ENCODE measurements around the gene TRIM17. TPM values are rescaled to one million over a fixed set of nuclear protein-coding genes. Genes with fewer than 3 reads are reported as not detected.

Gene TRIM17
- polyA plus RNA-seq, 3 donors: not detected

- Histone ChIP-seq H4K20me1 (ENCODE audit: insufficient read depth, low read length) (peaks cover 75% of the 10 kb centered on the region), H3K36me3 (replicated peaks in 1 of 2; ENCODE audit: control insufficient read depth in 1 of 2, insufficient read depth in 2 of 2, low read length in 2 of 2) (peaks cover 35 to 52% of the 10 kb centered on the region in 2 donors), H2AFZ (ENCODE audit: insufficient read depth, low read depth, low read length, poor library complexity, severe bottlenecking) (no peak overlapping the region), H3K79me2 (ENCODE audit: insufficient read depth, low read length) (peaks cover 87% of the 10 kb centered on the region), H3K27ac (ENCODE audit: low read depth in 1 of 2, low read length in 2 of 2) (peak overlapping the region in 1 of 2 donors; percentile 40), H3K27me3 (ENCODE audit: control insufficient read depth in 2 of 2, insufficient read depth in 2 of 2, low read length in 2 of 2) (no peaks in the 10 kb centered on the region), H3K9ac (ENCODE audit: insufficient read depth, low read length, poor library complexity, severe bottlenecking) (no peak overlapping the region), H3K4me2 (replicated peaks; ENCODE audit: extremely low read depth, low read length, poor library complexity, severe bottlenecking) (no peak overlapping the region), H3K4me1 (ENCODE audit: control insufficient read depth in 1 of 2, insufficient read depth in 2 of 2, low read length in 2 of 2) (peaks cover 31 to 39% of the 10 kb centered on the region in 2 donors), H3K4me3 (replicated peaks in 1 of 3; ENCODE audit: low read depth in 2 of 3, low read length in 3 of 3) (no peak overlapping the region), H3K9me3 (replicated peaks in 1 of 2; ENCODE audit: control insufficient read depth in 1 of 2, insufficient read depth in 1 of 2, low read length in 2 of 2) (no peaks in the 10 kb centered on the region)
- peaks cover 0 to 2% (median 0%) of the 10 kb centered on the region in 3 donors for H3K27me3 Mint-ChIP-seq (ENCODE audit: low read depth in 3 of 3)
- intact Hi-C loops (cut with micrococcal nuclease): loop anchor here (10.0 kb wide), 2 partner anchors 188 to 268 kb away; no protein-coding TSS in a partner anchor
- peaks cover 48 to 59% of the 10 kb centered on the region in 2 donors for H3K36me3 Mint-ChIP-seq
- H3K4me3 Mint-ChIP-seq: no peak overlapping the region
- WGBS (ENCODE audit: insufficient coverage): 98% methylated on average over 9 of the region's 9 CpGs
- H3K27ac Mint-ChIP-seq: peak overlapping the region in 1 of 7 donors; percentile 17
- H3K4me1 Mint-ChIP-seq: peaks cover 50% of the 10 kb centered on the region
- no peak for DNase-seq
- no peak for TF ChIP-seq CTCF (IDR thresholded peaks at IDR 0.05)
- H3K9me3 Mint-ChIP-seq: peaks cover 0 to 2% (median 0%) of the 10 kb centered on the region in 7 donors
Measured at GRCh38 chr1:228403231-228403631, 13.4 kb downstream of the TRIM17 start.

- Histone ChIP-seq H3K9ac (ENCODE audit: insufficient read depth, low read length, poor library complexity, severe bottlenecking) (no peak overlapping the region), H4K20me1 (ENCODE audit: insufficient read depth, low read length) (peaks cover 81% of the 10 kb centered on the region)
- H3K4me1 Mint-ChIP-seq: peaks cover 46% of the 10 kb centered on the region
Measured at GRCh38 chr1:228402641-228403025, 14.0 kb downstream of the TRIM17 start.

More at GRCh38 chr1:228402641-228403025, 14.0 kb downstream of the TRIM17 start:
- H3K4me3 Mint-ChIP-seq: no peak overlapping the region
- TF ChIP-seq CTCF (IDR thresholded peaks at IDR 0.05): no peak
- peaks cover 41 to 58% of the 10 kb centered on the region in 2 donors for H3K36me3 ChIP-seq (replicated peaks in 1 of 2; ENCODE audit: control insufficient read depth in 1 of 2, insufficient read depth in 2 of 2, low read length in 2 of 2)
- no peak overlapping the region for H3K4me3 ChIP-seq (replicated peaks in 1 of 3; ENCODE audit: low read depth in 2 of 3, low read length in 3 of 3)
- no peak for DNase-seq
- 100% methylated on average over 2 of the region's 5 CpGs for WGBS (ENCODE audit: insufficient coverage)
- H3K4me1 ChIP-seq (ENCODE audit: control insufficient read depth in 1 of 2, insufficient read depth in 2 of 2, low read length in 2 of 2): peaks cover 26 to 33% of the 10 kb centered on the region in 2 donors
- H3K79me2 ChIP-seq (ENCODE audit: insufficient read depth, low read length): peaks cover 82% of the 10 kb centered on the region
- H3K9me3 Mint-ChIP-seq: peaks cover 0 to 2% (median 0%) of the 10 kb centered on the region in 7 donors
- H3K9me3 ChIP-seq (replicated peaks in 1 of 2; ENCODE audit: control insufficient read depth in 1 of 2, insufficient read depth in 1 of 2, low read length in 2 of 2): no peaks in the 10 kb centered on the region
- peaks cover 0 to 2% (median 0%) of the 10 kb centered on the region in 3 donors for H3K27me3 Mint-ChIP-seq (ENCODE audit: low read depth in 3 of 3)
- no peaks in the 10 kb centered on the region for H3K27me3 ChIP-seq (ENCODE audit: control insufficient read depth in 2 of 2, insufficient read depth in 2 of 2, low read length in 2 of 2)
- H3K27ac ChIP-seq (ENCODE audit: low read depth in 1 of 2, low read length in 2 of 2): peak overlapping the region in 1 of 2 donors; percentile 40
- peak overlapping the region in 2 of 7 donors; percentile 32 to 69 for H3K27ac Mint-ChIP-seq
- H2AFZ ChIP-seq (ENCODE audit: insufficient read depth, low read depth, low read length, poor library complexity, severe bottlenecking): no peak overlapping the region
- no peak overlapping the region for H3K4me2 ChIP-seq (replicated peaks; ENCODE audit: extremely low read depth, low read length, poor library complexity, severe bottlenecking)
- H3K36me3 Mint-ChIP-seq: peaks cover 54 to 65% of the 10 kb centered on the region in 2 donors
- intact Hi-C loops (cut with micrococcal nuclease): loop anchor here (10.0 kb wide), 2 partner anchors 188 to 268 kb away; no protein-coding TSS in a partner anchor
